Natural killer cell (primary cell): ENCODE data around the gene FXR1. TPM values are rescaled to one million over a fixed set of nuclear protein-coding genes. Genes with fewer than 3 reads are reported as not detected.

Experiments
- ATAC-seq, 3 donors: fragments of 150-1000 bp in 2 of 3; fragments of 200-7000 bp in 1 of 3; cut with Tn5 transposase; 1 replicate in 1 of 3; 2 replicates in 2 of 3; pipeline ENCODE4 v1.10.0; 2021; ENCODE audit warnings: mild to moderate bottlenecking in 2 of 3, moderate library complexity in 2 of 3
- DNase-seq, 2 donors: peaks; one replicate each; pipeline versions ENCODE4 v3.0.0 to v3.0.0-alpha.2; 2013 to 2021; ENCODE audit warnings: mixed read lengths in 1 of 2
- H3K27ac ChIP-seq: one replicate; pipeline ENCODE4 v1.5.1; 2013; ENCODE audit warnings: mild to moderate bottlenecking, low read length
- H3K27me3 ChIP-seq: one replicate; pipeline ENCODE4 v1.6.1; 2013; ENCODE audit warnings: low read length; ENCODE audit not compliant: control insufficient read depth, insufficient read depth
- H3K36me3 ChIP-seq: one replicate; pipeline ENCODE4 v1.6.1; 2013; ENCODE audit warnings: low read length; ENCODE audit not compliant: control insufficient read depth, insufficient read depth
- H3K4me1 ChIP-seq: one replicate; pipeline ENCODE4 v1.6.1; 2013; ENCODE audit warnings: low read length; ENCODE audit not compliant: control insufficient read depth, insufficient read depth
- H3K4me3 ChIP-seq: one replicate; pipeline ENCODE4 v1.5.1; 2013; ENCODE audit warnings: low read length
- H3K9me3 ChIP-seq: one replicate; pipeline ENCODE4 v1.6.1; 2013; ENCODE audit warnings: low read length; ENCODE audit not compliant: control insufficient read depth, insufficient read depth
- H3K27ac Mint-ChIP-seq, 2 donors: one replicate each; pipeline ENCODE4 v1.8.0; 2022; ENCODE audit warnings: mild to moderate bottlenecking in 2 of 2, mixed read lengths in 2 of 2, moderate library complexity in 1 of 2
- H3K27me3 Mint-ChIP-seq, 2 donors: one replicate each; pipeline ENCODE4 v1.8.0; 2022; ENCODE audit warnings: low read depth in 2 of 2, mixed read lengths in 2 of 2
- H3K36me3 Mint-ChIP-seq: one replicate; pipeline ENCODE4 v1.8.0; 2022; ENCODE audit warnings: mixed read lengths
- H3K4me1 Mint-ChIP-seq, 2 donors: one replicate each; pipeline ENCODE4 v1.8.0; 2022; ENCODE audit warnings: mixed read lengths in 2 of 2
- H3K4me3 Mint-ChIP-seq: one replicate; pipeline ENCODE4 v1.8.0; 2022; ENCODE audit warnings: mild to moderate bottlenecking, moderate library complexity, mixed read lengths
- H3K9me3 Mint-ChIP-seq, 2 donors: one replicate each; pipeline ENCODE4 v1.8.0; 2022; ENCODE audit warnings: mixed read lengths in 2 of 2
- WGBS: methylation state at CpG from one replicate; pipeline ENCODE4 v1.1.7; 2013; ENCODE audit warnings: missing lambda C conversion rate; ENCODE audit not compliant: insufficient coverage; 5-methylcytosine and 5-hydroxymethylcytosine counted together
- intact Hi-C: fragments of 100-400 bp; cut with micrococcal nuclease; formaldehyde crosslinking; loops from one replicate; pipeline ENCODE4 v1.14.2; 2022
- total RNA-seq, 4 donors: library from RNA; stranded (reverse); fragments of 120-200 nt in 1 of 4; gene quantifications; one replicate each; pipeline versions ENCODE4 v1.2.3 to v1.2.4, GENCODE V29; 2013 to 2022
- TF ChIP-seq, protein P1 (sequence below): fragments of 200-600 bp; IDR thresholded peaks from one replicate; pipeline ENCODE4 v1.8.0; 2022; ENCODE audit warnings: antibody characterized with exemption

The FXR1 gene
- total RNA-seq, 3 donors from 2014 or later (not counting 1 experiment from before 2014, with no cell fraction given) = 135 to 149 (median 148) TPM

DNA sequence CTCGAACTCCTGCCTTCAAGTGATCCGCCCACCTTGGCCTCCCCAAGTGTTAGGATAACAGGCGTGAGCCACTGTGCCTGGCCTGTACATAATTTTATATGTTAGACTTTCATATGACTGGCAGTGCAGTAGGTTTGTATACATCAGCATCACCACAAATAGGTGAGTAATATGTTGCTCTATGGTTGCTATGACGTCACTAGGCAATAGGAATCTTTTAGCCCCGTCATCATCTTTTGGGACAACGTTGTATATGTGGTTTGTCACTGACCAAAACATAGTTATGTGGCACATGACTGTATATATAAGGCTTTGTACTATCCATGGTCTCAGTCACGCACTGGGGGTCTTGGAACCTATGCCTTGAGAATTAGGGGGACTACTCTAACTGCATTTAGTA lies 94.1 kb downstream of the FXR1 start:
- peaks cover 9 to 12% of the 10 kb centered on the region in 2 donors for H3K27me3 Mint-ChIP-seq
- DNase-seq = no peak
- intact Hi-C loops = no loop called here
- no peaks in the 10 kb centered on the region for H3K36me3 ChIP-seq
- H3K27me3 ChIP-seq = no peaks in the 10 kb centered on the region
- no peak overlapping the region for H3K27ac Mint-ChIP-seq
- H3K9me3 Mint-ChIP-seq = peaks cover 2 to 9% of the 10 kb centered on the region in 2 donors
- peaks cover 2% of the 10 kb centered on the region for H3K36me3 Mint-ChIP-seq
- no peaks in the 10 kb centered on the region for H3K9me3 ChIP-seq
- H3K4me3 ChIP-seq = no peak overlapping the region
- WGBS = 88% methylated on average over 7 of the region's 7 CpGs
- H3K27ac ChIP-seq = no peak overlapping the region
- no peak for ATAC-seq
- H3K4me1 Mint-ChIP-seq = no peaks in the 10 kb centered on the region
- H3K4me1 ChIP-seq = no peaks in the 10 kb centered on the region
- H3K4me3 Mint-ChIP-seq = no peak overlapping the region
- TF ChIP-seq, protein P1, sequence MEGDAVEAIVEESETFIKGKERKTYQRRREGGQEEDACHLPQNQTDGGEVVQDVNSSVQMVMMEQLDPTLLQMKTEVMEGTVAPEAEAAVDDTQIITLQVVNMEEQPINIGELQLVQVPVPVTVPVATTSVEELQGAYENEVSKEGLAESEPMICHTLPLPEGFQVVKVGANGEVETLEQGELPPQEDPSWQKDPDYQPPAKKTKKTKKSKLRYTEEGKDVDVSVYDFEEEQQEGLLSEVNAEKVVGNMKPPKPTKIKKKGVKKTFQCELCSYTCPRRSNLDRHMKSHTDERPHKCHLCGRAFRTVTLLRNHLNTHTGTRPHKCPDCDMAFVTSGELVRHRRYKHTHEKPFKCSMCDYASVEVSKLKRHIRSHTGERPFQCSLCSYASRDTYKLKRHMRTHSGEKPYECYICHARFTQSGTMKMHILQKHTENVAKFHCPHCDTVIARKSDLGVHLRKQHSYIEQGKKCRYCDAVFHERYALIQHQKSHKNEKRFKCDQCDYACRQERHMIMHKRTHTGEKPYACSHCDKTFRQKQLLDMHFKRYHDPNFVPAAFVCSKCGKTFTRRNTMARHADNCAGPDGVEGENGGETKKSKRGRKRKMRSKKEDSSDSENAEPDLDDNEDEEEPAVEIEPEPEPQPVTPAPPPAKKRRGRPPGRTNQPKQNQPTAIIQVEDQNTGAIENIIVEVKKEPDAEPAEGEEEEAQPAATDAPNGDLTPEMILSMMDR = no peak

DNA sequence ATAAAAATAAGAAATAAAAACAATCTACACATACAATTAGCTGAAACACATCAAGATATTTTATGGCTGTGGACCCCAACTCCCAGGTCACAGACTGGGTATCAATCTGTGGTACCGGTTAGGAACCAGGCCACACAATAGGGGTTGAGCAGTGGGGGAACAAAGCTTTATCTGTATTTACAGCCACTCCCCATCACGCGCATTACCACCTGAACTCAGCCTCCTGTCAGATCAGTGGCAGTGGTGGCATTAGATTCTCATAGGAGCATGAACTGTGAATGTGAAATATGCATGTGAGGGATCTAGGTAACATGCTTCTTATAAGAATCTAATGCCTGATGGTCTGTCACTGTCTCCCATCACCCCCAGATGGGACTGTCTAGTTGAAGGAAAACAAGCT lies 94.8 kb downstream of the FXR1 start:
- Histone ChIP-seq H3K4me3 (no peak overlapping the region), H3K9me3 (no peaks in the 10 kb centered on the region), H3K4me1 (no peaks in the 10 kb centered on the region), H3K36me3 (no peaks in the 10 kb centered on the region), H3K27ac (no peak overlapping the region), H3K27me3 (no peaks in the 10 kb centered on the region)
- H3K9me3 Mint-ChIP-seq = peaks cover under 1 to 4% of the 10 kb centered on the region in 2 donors
- peaks cover 6 to 12% of the 10 kb centered on the region in 2 donors for H3K27me3 Mint-ChIP-seq
- no peaks in the 10 kb centered on the region for H3K4me1 Mint-ChIP-seq
- intact Hi-C loops = no loop called here
- TF ChIP-seq, protein P1 = no peak
- ATAC-seq (no peak), DNase-seq (no peak)
- H3K36me3 Mint-ChIP-seq = no peaks in the 10 kb centered on the region
- no peak overlapping the region for H3K4me3 Mint-ChIP-seq
- 100% methylated on average over 1 of the region's 3 CpGs for WGBS
- H3K27ac Mint-ChIP-seq = no peak overlapping the region

DNA sequence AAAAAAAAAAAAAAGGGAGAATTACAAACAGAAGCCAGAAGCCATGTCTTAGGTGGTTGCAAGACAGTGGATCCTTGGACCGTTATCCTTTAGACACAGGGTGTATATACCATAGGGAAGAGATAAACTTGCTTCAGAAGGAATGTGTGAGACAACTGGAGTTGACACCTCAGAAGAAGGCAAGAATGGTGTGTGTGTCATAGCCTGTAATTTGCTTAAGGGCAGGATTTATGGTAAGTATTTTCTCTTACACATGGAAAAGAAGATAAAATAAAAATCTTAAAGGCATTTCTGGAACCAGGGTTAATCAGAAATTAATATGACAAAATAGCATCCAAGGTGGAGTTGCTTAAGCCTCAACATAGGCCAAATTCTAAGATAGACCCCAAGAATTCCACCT lies 96.3 kb downstream of the FXR1 start:
- no peak overlapping the region for H3K4me3 ChIP-seq
- WGBS = 67% methylated on average over 1 of the region's 1 CpG
- H3K4me1 ChIP-seq = no peaks in the 10 kb centered on the region
- DNase-seq (no peak), ATAC-seq (no peak)
- Mint-ChIP-seq H3K4me1 (no peaks in the 10 kb centered on the region), H3K4me3 (no peak overlapping the region), H3K9me3 (peaks cover 2 to 5% of the 10 kb centered on the region in 2 donors), H3K36me3 (no peaks in the 10 kb centered on the region), H3K27ac (no peak overlapping the region), H3K27me3 (peaks cover under 1 to 3% of the 10 kb centered on the region in 2 donors)
- no peaks in the 10 kb centered on the region for H3K9me3 ChIP-seq
- H3K27me3 ChIP-seq = no peaks in the 10 kb centered on the region
- no peak overlapping the region for H3K27ac ChIP-seq
- intact Hi-C loops = no loop called here
- TF ChIP-seq, protein P1 = no peak
- H3K36me3 ChIP-seq = no peaks in the 10 kb centered on the region

DNA sequence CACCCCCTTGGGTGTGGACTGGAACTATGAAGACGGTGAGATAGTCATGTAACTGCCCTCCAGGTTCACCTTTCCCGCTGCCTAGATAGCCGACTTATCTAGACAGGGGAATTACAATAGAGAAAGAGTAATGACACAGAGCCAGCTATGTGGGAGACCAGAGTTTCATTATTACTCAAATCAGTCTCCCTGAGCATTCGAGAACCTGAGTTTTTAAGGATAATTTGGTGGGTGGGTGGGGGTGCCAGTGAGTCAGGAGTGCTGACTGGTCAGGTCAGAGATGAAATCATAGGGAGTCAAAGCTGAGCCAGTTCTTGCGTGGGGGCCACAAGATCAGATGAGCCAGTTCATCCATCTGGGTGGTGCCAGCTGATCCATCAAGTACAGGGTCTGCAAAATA lies 96.8 kb downstream of the FXR1 start:
- no peaks in the 10 kb centered on the region for H3K9me3 ChIP-seq
- H3K27ac ChIP-seq = no peak overlapping the region
- DNase-seq (no peak), ATAC-seq (no peak)
- no peaks in the 10 kb centered on the region for H3K27me3 ChIP-seq
- peaks cover 3 to 4% of the 10 kb centered on the region in 2 donors for H3K27me3 Mint-ChIP-seq
- H3K4me1 ChIP-seq = no peaks in the 10 kb centered on the region
- H3K27ac Mint-ChIP-seq = no peak overlapping the region
- 82% methylated on average over 5 of the region's 5 CpGs for WGBS
- H3K4me3 ChIP-seq = no peak overlapping the region
- TF ChIP-seq, protein P1 = no peak
- peaks cover 2 to 5% of the 10 kb centered on the region in 2 donors for H3K9me3 Mint-ChIP-seq
- H3K4me3 Mint-ChIP-seq = no peak overlapping the region
- intact Hi-C loops = no loop called here
- peaks cover 2% of the 10 kb centered on the region for H3K36me3 Mint-ChIP-seq
- H3K36me3 ChIP-seq = no peaks in the 10 kb centered on the region
- no peaks in the 10 kb centered on the region for H3K4me1 Mint-ChIP-seq
